Lower leg skin (tissue), 4 donors: Measurements from ENCODE around the gene TAS2R43. TPM values are rescaled to one million over a fixed set of nuclear protein-coding genes. Genes with fewer than 3 reads are reported as not detected.
"Not testable (repeated sequence)": the region's sequence is repeated elsewhere in the genome, so short reads cannot be mapped to it uniquely, and the experiment has no call there.

Experiments
- DNase-seq, 2 donors: peaks; one replicate each; pipeline ENCODE4 v3.0.0-alpha.2; 2019; ENCODE audit warnings: low spot score in 2 of 2
- H3K4me3 ChIP-seq: fragments of 200-600 bp; sonication (generic); 2 replicates; pipeline ENCODE4 v1.5.1; 2017; ENCODE audit warnings: mild to moderate bottlenecking, low read depth; ENCODE audit not compliant: poor library complexity, severe bottlenecking
- POLR2A ChIP-seq, 2 donors: fragments of 450-650 bp; IDR thresholded peaks; one replicate each; pipeline ENCODE4 v1.6.1; 2016 to 2017; ENCODE audit warnings: antibody characterized with exemption in 2 of 2, mild to moderate bottlenecking in 1 of 2, moderate library complexity in 1 of 2
- WGBS, 2 donors: methylation state at CpG; one replicate each; pipeline ENCODE4 v1.1.5; 2018; 5-methylcytosine and 5-hydroxymethylcytosine counted together
- intact Hi-C: fragments of 100-400 bp; cut with DNase I; formaldehyde crosslinking; loops from one replicate; pipeline ENCODE4 v1.15.0; 2023; ENCODE audit warnings: low total_unique reads
- total RNA-seq, 4 donors: library from RNA; depleted of rRNA; stranded (reverse); fragments of >200 nt; gene quantifications; one replicate each; pipeline ENCODE4 v1.1.0, GENCODE V29; 2016
- TF ChIP-seq, protein P1 (sequence below), 3 donors: fragments of 450-650 bp; IDR thresholded peaks; one replicate each; pipeline ENCODE4 v1.5.1; 2016; ENCODE audit warnings: antibody characterized with exemption in 3 of 3, mild to moderate bottlenecking in 3 of 3, moderate library complexity in 2 of 3

Gene TAS2R43
- total RNA-seq, 4 donors from 2014 or later = 1.0 to 1.5 TPM; not detected in 2

DNA sequence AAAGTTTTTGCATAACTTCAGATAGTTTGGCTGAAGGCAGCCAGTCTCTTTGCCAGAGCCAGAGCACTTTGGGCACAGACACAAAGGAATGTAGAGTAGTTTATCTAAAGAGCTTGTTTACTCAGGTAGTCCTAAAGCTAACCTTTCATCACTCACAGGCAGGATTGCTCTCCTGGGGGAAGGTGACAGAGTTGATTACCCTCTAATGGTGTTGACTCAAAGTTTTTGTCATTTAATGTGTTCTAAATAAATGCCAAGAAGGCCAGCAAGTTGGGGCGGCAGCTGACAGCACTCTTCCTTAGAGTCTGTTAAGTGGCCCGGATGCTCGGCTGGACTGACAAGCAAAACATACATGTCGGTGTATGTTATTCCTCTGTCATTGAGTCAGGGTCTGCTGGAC, 20.7 kb downstream of the TAS2R43 start:
- intact Hi-C loops = no loop called here
- H3K4me3 ChIP-seq = no peak overlapping the region
- 56 to 65% methylated on average over 4 of the region's 4 CpGs for WGBS, 2 donors
- DNase-seq = peak in 1 of 2 donors; percentile 65
- TF ChIP-seq, protein P1, sequence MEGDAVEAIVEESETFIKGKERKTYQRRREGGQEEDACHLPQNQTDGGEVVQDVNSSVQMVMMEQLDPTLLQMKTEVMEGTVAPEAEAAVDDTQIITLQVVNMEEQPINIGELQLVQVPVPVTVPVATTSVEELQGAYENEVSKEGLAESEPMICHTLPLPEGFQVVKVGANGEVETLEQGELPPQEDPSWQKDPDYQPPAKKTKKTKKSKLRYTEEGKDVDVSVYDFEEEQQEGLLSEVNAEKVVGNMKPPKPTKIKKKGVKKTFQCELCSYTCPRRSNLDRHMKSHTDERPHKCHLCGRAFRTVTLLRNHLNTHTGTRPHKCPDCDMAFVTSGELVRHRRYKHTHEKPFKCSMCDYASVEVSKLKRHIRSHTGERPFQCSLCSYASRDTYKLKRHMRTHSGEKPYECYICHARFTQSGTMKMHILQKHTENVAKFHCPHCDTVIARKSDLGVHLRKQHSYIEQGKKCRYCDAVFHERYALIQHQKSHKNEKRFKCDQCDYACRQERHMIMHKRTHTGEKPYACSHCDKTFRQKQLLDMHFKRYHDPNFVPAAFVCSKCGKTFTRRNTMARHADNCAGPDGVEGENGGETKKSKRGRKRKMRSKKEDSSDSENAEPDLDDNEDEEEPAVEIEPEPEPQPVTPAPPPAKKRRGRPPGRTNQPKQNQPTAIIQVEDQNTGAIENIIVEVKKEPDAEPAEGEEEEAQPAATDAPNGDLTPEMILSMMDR (IDR thresholded peaks at IDR 0.05) = no peak

- intact Hi-C loops = no loop called here
- H3K4me3 ChIP-seq = no peak overlapping the region
- no peak for TF ChIP-seq POLR2A (IDR thresholded peaks at IDR 0.05)
- TF ChIP-seq, protein P1 (IDR thresholded peaks at IDR 0.05) = no peak
- DNase-seq = no peak
- WGBS, 2 donors = 51 to 73% methylated on average over 1 of the region's 1 CpG
Measured at GRCh38 chr12:11070999-11071398, 21.1 kb downstream of the TAS2R43 start.

GRCh38 chr12:11069854-11070365, 22.2 kb downstream of the TAS2R43 start:
- intact Hi-C loops = no loop called here
- no peak for DNase-seq
- no peak overlapping the region for H3K4me3 ChIP-seq
- 85 to 88% methylated on average over 5 of the region's 5 CpGs for WGBS, 2 donors
- TF ChIP-seq, protein P1 (IDR thresholded peaks at IDR 0.05) = no peak
- no peak for TF ChIP-seq POLR2A (IDR thresholded peaks at IDR 0.05)

DNA sequence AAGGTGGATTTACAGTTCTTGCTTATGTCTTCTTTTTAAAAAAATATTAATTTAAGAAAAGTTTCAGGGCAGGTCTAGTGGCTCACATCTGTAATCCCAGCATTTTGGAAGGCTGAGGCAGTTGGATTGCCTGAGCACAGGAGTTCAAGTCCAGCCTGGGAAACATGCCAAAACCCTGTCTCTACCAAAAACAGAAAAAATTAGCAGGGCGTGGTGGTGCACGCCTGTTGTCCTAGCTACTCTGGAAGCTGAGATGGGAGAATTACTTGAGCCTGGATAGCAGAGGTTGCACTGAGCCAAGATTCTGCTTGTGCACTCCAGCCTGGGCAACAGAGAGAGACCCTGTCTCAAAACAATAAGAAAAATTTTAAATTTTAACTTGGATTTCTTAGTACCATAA, 24.6 kb downstream of the TAS2R43 start:
- H3K4me3 ChIP-seq = no peak overlapping the region
- peak; percentile 17 to 82 for DNase-seq
- intact Hi-C loops = no loop called here
- TF ChIP-seq POLR2A (IDR thresholded peaks at IDR 0.05) = no peak
- TF ChIP-seq, protein P1 (IDR thresholded peaks at IDR 0.05) = no peak
- 42 to 56% methylated on average over 2 of the region's 2 CpGs for WGBS, 2 donors

DNA sequence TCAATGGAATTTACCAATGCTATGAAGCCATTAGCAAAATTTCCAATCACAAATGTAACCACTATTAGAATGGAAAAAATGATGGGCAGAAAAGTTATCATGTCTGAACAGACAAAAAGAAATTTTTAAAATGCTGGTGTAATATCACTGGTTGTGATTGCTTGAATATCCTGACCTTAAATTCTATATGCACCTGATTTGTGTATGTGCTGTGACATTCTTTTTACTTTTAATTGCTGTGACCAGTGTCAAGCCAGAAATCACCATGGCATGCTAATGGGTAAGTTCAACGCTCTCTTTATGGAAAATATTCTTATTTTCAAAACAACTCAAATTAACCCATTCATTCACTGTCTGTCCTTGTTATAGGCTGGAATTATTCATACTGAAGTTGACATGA, 29.9 kb downstream of the TAS2R43 start, which contains the start of gene TAS2R46:
Gene TAS2R46 (minus strand): TSS at position 101 of the 400 bp plus-strand sequence. CDS start 0 bp downstream, at position 101.
- DNase-seq, H3K4me3 ChIP-seq, intact Hi-C loops: not testable (repeated sequence)
- WGBS, 2 donors = 71 to 87% methylated on average over 1 of the region's 1 CpG

DNA sequence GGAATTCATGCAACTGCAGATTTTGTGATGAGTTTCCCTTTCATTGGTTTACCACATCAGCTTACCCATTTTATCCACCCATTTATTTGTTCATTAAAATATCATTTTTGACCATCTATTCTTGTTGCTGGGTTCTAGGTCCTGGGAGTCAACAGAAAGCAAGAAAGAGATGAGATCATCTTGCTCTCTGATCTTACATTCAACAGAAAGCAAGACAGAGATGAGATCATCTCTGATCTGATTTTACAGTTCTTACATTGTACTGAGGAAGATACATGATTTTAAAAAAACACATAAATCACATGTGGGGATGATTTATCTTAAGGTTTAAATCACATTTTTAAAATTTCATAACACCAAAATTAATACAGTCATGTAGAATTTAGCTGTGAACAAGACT, 32.3 kb downstream of the TAS2R43 start:
- intact Hi-C loops = no loop called here
- DNase-seq = no peak
- TF ChIP-seq, protein P1 (IDR thresholded peaks at IDR 0.05) = no peak
- TF ChIP-seq POLR2A (IDR thresholded peaks at IDR 0.05) = no peak
- no peak overlapping the region for H3K4me3 ChIP-seq
